ENCODE data around the gene AKAP5. TPM values are rescaled to one million over a fixed set of nuclear protein-coding genes. Genes with fewer than 3 reads are reported as not detected.

AKAP5 gene
- total RNA-seq, 4 donors from 2014 or later = 0.04 to 0.87 (median 0.42) TPM

- H3K27me3 ChIP-seq = no peaks in the 10 kb centered on the region
- H3K4me1 ChIP-seq = peaks cover 0 to 4% of the 10 kb centered on the region in 2 donors
- H3K9me3 ChIP-seq = no peaks in the 10 kb centered on the region
- TF ChIP-seq POLR2A (IDR thresholded peaks at IDR 0.05) = no peak
- no peak for TF ChIP-seq CTCF (IDR thresholded peaks at IDR 0.05 in 4 of 5, conservative IDR thresholded peaks at IDR 0.05 in 1 of 5)
- peaks cover 0 to 44% of the 10 kb centered on the region in 2 donors for H3K36me3 ChIP-seq
- ATAC-seq (no peak), DNase-seq (no peak)
- intact Hi-C loops (cut with DNase I; ENCODE audit: low total_unique reads) = no loop called here
- H3K27ac ChIP-seq = peak overlapping the region in 1 of 4 donors; percentile 71
- in situ Hi-C loops (cut with MboI; ENCODE audit: low sequenced_read_pairs in 4 of 4) = no loop called here
- no peak overlapping the region for H3K4me3 ChIP-seq
Observed at GRCh38 chr14:64419003-64419402, 46.3 kb upstream of the AKAP5 start.

GRCh38 chr14:64421166-64421565 lies 44.1 kb upstream of the AKAP5 start:
- intact Hi-C loops (cut with DNase I; ENCODE audit: low total_unique reads) (no loop called here), in situ Hi-C loops (cut with MboI; ENCODE audit: low sequenced_read_pairs in 4 of 4) (loop anchor here in 1 of 4 donors (10.0 kb wide), 1 partner anchor 214 kb away; no protein-coding TSS in a partner anchor)
- H3K27ac ChIP-seq = peak overlapping the region; percentile 37 to 71 (median 56)
- H3K27me3 ChIP-seq = no peaks in the 10 kb centered on the region
- H3K4me3 ChIP-seq = no peak overlapping the region
- ATAC-seq (peak; percentile 80 to 93), DNase-seq (peak in 1 of 2 donors; percentile 69)
- peaks cover 0 to 32% of the 10 kb centered on the region in 2 donors for H3K36me3 ChIP-seq
- peaks cover 0 to 4% of the 10 kb centered on the region in 2 donors for H3K4me1 ChIP-seq
- no peaks in the 10 kb centered on the region for H3K9me3 ChIP-seq
- TF ChIP-seq POLR2A (IDR thresholded peaks at IDR 0.05) (no peak), CTCF (IDR thresholded peaks at IDR 0.05 in 4 of 5, conservative IDR thresholded peaks at IDR 0.05 in 1 of 5) (no peak)

- in situ Hi-C loops (cut with MboI; ENCODE audit: low sequenced_read_pairs in 4 of 4) (loop anchor here in 1 of 4 donors (10.0 kb wide), 1 partner anchor 213 kb away; no protein-coding TSS in a partner anchor), intact Hi-C loops (cut with DNase I; ENCODE audit: low total_unique reads) (no loop called here)
- ATAC-seq (no peak), DNase-seq (no peak)
- Histone ChIP-seq H3K27ac (no peak overlapping the region), H3K4me1 (peaks cover 0 to 4% of the 10 kb centered on the region in 2 donors), H3K36me3 (peaks cover 3 to 31% of the 10 kb centered on the region in 2 donors), H3K27me3 (no peaks in the 10 kb centered on the region), H3K4me3 (no peak overlapping the region), H3K9me3 (no peaks in the 10 kb centered on the region)
- no peak for TF ChIP-seq CTCF (IDR thresholded peaks at IDR 0.05 in 4 of 5, conservative IDR thresholded peaks at IDR 0.05 in 1 of 5)
- no peak for TF ChIP-seq POLR2A (IDR thresholded peaks at IDR 0.05)
Observed at GRCh38 chr14:64422005-64422404, 43.3 kb upstream of the AKAP5 start.

- Histone ChIP-seq H3K27ac (no peak overlapping the region), H3K4me1 (peaks cover 0 to 4% of the 10 kb centered on the region in 2 donors), H3K9me3 (no peaks in the 10 kb centered on the region), H3K36me3 (peaks cover 3 to 30% of the 10 kb centered on the region in 2 donors), H3K4me3 (no peak overlapping the region), H3K27me3 (no peaks in the 10 kb centered on the region)
- TF ChIP-seq CTCF (IDR thresholded peaks at IDR 0.05 in 4 of 5, conservative IDR thresholded peaks at IDR 0.05 in 1 of 5) = no peak
- no peak for TF ChIP-seq POLR2A (IDR thresholded peaks at IDR 0.05)
- ATAC-seq (no peak), DNase-seq (no peak)
- intact Hi-C loops (cut with DNase I; ENCODE audit: low total_unique reads) (no loop called here), in situ Hi-C loops (cut with MboI; ENCODE audit: low sequenced_read_pairs in 4 of 4) (loop anchor here in 1 of 4 donors (10.0 kb wide), 1 partner anchor 212 kb away; no protein-coding TSS in a partner anchor)
Observed at GRCh38 chr14:64422756-64423155, 42.5 kb upstream of the AKAP5 start.

DNA sequence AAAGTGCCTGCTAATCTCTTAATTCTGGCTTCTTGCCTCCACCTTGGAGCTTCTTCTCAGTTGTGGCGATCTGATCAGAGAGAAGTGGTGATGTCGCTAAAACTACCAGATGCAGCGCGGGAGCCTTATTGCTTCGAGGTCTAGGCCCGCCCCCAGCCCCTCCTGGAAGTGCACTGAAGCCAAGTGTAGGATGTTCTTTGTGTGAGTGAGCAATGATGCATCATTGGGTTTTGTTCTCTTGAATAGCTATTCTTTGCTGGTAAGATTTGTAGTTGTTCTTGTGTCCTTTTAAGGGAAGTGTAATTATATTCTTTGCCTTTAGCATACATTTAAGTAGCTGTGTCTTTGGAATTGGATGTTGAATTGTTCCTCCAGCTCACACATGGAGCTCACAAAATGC lies 41.3 kb upstream of the AKAP5 start:
- no peaks in the 10 kb centered on the region for H3K27me3 ChIP-seq
- TF ChIP-seq CTCF (IDR thresholded peaks at IDR 0.05 in 4 of 5, conservative IDR thresholded peaks at IDR 0.05 in 1 of 5) (no peak), POLR2A (IDR thresholded peaks at IDR 0.05) (no peak)
- intact Hi-C loops (cut with DNase I; ENCODE audit: low total_unique reads) = no loop called here
- no peak overlapping the region for H3K27ac ChIP-seq
- peaks cover 3 to 39% of the 10 kb centered on the region in 2 donors for H3K36me3 ChIP-seq
- no peak overlapping the region for H3K4me3 ChIP-seq
- no peaks in the 10 kb centered on the region for H3K9me3 ChIP-seq
- H3K4me1 ChIP-seq = peaks cover 0 to 4% of the 10 kb centered on the region in 2 donors
- in situ Hi-C loops (cut with MboI; ENCODE audit: low sequenced_read_pairs in 4 of 4) = loop anchor here in 1 of 4 donors (10.0 kb wide), 1 partner anchor 211 kb away; no protein-coding TSS in a partner anchor
- no peak for DNase-seq
- no peak for ATAC-seq
